HepG2 (cell line): ENCODE results near the gene DEDD2. TPM values are rescaled to one million over a fixed set of nuclear protein-coding genes. Genes with fewer than 3 reads are reported as not detected.

Experiments
- ASH2L ChIP-seq: fragments of 300-600, 200-600 bp; sonication (generic); IDR thresholded peaks from 2 replicates; pipeline ENCODE4 v1.7.0; 2017; ENCODE audit warnings: low read depth, mild to moderate bottlenecking, moderate library complexity, mixed read lengths, low read length; ENCODE audit not compliant: insufficient read length
- HCFC1 ChIP-seq: fragments of 150-350 bp; IDR thresholded peaks from 2 replicates; pipeline ENCODE4 v1.6.1; 2014; ENCODE audit warnings: low read depth, low read length
- KAT8 ChIP-seq: IDR thresholded peaks from 2 replicates; pipeline ENCODE4 v1.6.1; 2016; ENCODE audit warnings: missing genetic modification reagents, missing compliant biosample characterization
- NFYB ChIP-seq: sonication (generic); formaldehyde crosslinking; IDR thresholded peaks from 2 replicates; pipeline ENCODE4 v1.4.0; 2020; ENCODE audit warnings: missing genetic modification reagents
- NR2C2 ChIP-seq: sonication (generic); formaldehyde crosslinking; IDR thresholded peaks from 2 replicates; pipeline ENCODE4 v1.4.0; 2020; ENCODE audit warnings: missing genetic modification reagents, mild to moderate bottlenecking, moderate library complexity, borderline replicate concordance
- POLR2A ChIP-seq, 2 experiments: IDR thresholded peaks; 2 replicates each; pipeline ENCODE4 v1.6.1; 2011; ENCODE audit warnings: low read depth in 2 of 2, low read length in 2 of 2, mild to moderate bottlenecking in 1 of 2, moderate library complexity in 1 of 2; ENCODE audit not compliant: insufficient read depth in 1 of 2
- RXRB ChIP-seq: IDR thresholded peaks from 2 replicates; pipeline ENCODE4 v1.6.1; 2016; ENCODE audit warnings: borderline replicate concordance, missing genetic modification reagents, missing compliant biosample characterization
- SAP130 ChIP-seq: IDR thresholded peaks from 2 replicates; pipeline ENCODE4 v1.6.1; 2016; ENCODE audit warnings: low read depth
- TBL1XR1 ChIP-seq: fragments of 150-350 bp; IDR thresholded peaks from 2 replicates; pipeline ENCODE4 v1.6.1; 2014; ENCODE audit warnings: borderline replicate concordance, low read length; ENCODE audit not compliant: partially characterized antibody
- ZNF225 ChIP-seq: sonication (generic); formaldehyde crosslinking; IDR thresholded peaks from 2 replicates; pipeline ENCODE4 v1.4.0; 2020; ENCODE audit warnings: mild to moderate bottlenecking, missing genetic modification reagents
- ZNF557 ChIP-seq: sonication (generic); formaldehyde crosslinking; IDR thresholded peaks from 2 replicates; pipeline ENCODE4 v1.4.0; 2020; ENCODE audit warnings: missing genetic modification reagents
- ZNF772 ChIP-seq: sonication (generic); formaldehyde crosslinking; IDR thresholded peaks from 2 replicates; pipeline ENCODE4 v1.5.0; 2020; ENCODE audit warnings: mild to moderate bottlenecking, missing genetic modification reagents
- ZNF792 ChIP-seq: IDR thresholded peaks from 2 replicates; pipeline ENCODE4 v1.6.1; 2016
- polyA plus RNA-seq, 8 experiments: library from polyadenylated mRNA; depleted of rRNA in 3 of 8; stranded (reverse) in 7 of 8; unstranded in 1 of 8; fragments of >200 nt; fragmentation: Illumina TruSeq in 4 of 8; extraction: Trizol in 4 of 8; gene quantifications; 2 replicates each; pipeline versions ENCODE4 v1.2.1 to v1.2.3, GENCODE V29; 2011 to 2016; ENCODE audit warnings: low read depth in 4 of 8, missing spikeins in 1 of 8, mixed read lengths in 1 of 8; ENCODE audit not compliant: insufficient read depth in 1 of 8
- total RNA-seq, 5 experiments: library from RNA; depleted of rRNA; stranded (reverse); fragments of >200 nt; fragmentation: Illumina TruSeq; extraction: Trizol; gene quantifications; 2 replicates each; pipeline ENCODE4 v1.2.3, GENCODE V29; 2016; ENCODE audit warnings: low read depth in 1 of 5
- TF ChIP-seq, protein P1 (sequence below): sonication (generic); formaldehyde crosslinking; IDR thresholded peaks from 2 replicates; pipeline ENCODE4 v1.4.0; 2020; ENCODE audit warnings: missing genetic modification reagents, borderline replicate concordance
- TF ChIP-seq, protein P2 (sequence below): sonication (generic); formaldehyde crosslinking; IDR thresholded peaks from 2 replicates; pipeline ENCODE4 v1.4.0; 2020; ENCODE audit warnings: mild to moderate bottlenecking, missing genetic modification reagents
- TF ChIP-seq, protein P3 (sequence below): sonication (generic); formaldehyde crosslinking; IDR thresholded peaks from 2 replicates; pipeline ENCODE4 v1.4.0; 2020; ENCODE audit warnings: mild to moderate bottlenecking, missing genetic modification reagents
- TF ChIP-seq, protein P4 (sequence below): sonication (generic); formaldehyde crosslinking; IDR thresholded peaks from 2 replicates; pipeline ENCODE4 v1.4.0; 2020; ENCODE audit warnings: low read depth, missing genetic modification reagents
- TF ChIP-seq, protein P5 (sequence below): sonication (generic); formaldehyde crosslinking; IDR thresholded peaks from 2 replicates; pipeline ENCODE4 v1.4.0; 2020; ENCODE audit warnings: missing genetic modification reagents

DEDD2 gene
- total and polyA plus RNA-seq, 2 of the 13 experiments (the other 11 are each of a cell fraction or from before 2014, with no cell fraction given): 19.2 to 24.7 TPM

DNA sequence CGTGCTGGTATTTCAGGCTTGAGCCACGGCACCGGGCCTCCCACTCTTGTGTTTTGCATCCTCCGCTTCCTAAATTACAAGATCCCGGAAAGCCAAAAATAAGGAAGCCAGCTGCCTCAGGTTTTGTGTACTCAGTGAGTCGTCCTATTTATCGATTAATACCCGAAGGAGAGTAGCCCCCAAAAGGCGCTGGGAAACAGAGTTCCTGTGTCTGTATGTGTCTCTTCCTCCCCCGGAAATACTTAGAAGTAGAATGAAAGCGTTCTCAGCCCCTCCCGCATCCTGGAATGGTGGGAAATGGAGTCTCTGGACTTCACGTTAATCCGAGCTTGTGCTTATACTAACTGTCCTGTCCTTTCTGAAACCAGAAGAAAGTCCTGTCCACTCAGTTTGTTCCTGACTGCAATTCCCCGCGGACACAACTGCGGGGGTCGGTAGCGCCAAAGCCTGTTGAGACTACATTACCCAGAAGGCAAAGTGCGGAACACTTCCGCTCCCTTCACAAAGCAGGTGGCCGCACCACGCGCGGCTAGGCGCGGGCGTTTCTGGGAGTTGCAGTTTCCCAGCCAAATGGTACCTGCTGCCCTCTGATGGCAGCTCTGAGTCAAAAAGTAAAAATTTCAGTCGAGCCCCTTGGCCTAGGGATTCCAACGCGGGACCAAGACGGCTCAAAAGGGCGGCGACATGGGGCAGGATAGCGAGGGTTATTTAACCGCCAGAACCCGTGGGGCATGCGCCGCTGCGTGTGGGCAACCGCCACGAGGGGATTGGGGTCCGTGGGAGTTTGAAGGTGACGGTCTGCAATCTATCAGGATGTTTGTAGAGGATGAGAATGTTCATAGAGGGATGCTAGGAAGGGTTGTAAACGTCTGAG is 27.1 kb upstream of the DEDD2 start (continued):
- TF ChIP-seq HCFC1 (peak; percentile 97), ZNF557 (CRISPR knock-in tag) (no peak), POLR2A (IDR thresholded peaks at IDR 0.05; ENCODE audit: insufficient read depth in 1 of 2, low read depth in 2 of 2, low read length in 2 of 2) (peak in 1 of 2 experiments; percentile 33; a peak in 3 of 4 replicates), RXRB (CRISPR knock-in tag) (peak; percentile 29; the same call in 1 of the 2 replicates), ZNF792 (CRISPR knock-in tag) (peak; percentile 41; the same call in 1 of the 2 replicates), ZNF772 (CRISPR knock-in tag) (no peak), SAP130 (CRISPR knock-in tag) (peak; percentile 86), TBL1XR1 (peak; percentile 83), KAT8 (peak; percentile 76), ZNF225 (CRISPR knock-in tag) (peak; percentile 54; the same call in 1 of the 2 replicates), NR2C2 (CRISPR knock-in tag) (peak; percentile 98), ASH2L (peak; percentile 28), NFYB (CRISPR knock-in tag) (peak; percentile 55)
- TF ChIP-seq, protein P1, sequence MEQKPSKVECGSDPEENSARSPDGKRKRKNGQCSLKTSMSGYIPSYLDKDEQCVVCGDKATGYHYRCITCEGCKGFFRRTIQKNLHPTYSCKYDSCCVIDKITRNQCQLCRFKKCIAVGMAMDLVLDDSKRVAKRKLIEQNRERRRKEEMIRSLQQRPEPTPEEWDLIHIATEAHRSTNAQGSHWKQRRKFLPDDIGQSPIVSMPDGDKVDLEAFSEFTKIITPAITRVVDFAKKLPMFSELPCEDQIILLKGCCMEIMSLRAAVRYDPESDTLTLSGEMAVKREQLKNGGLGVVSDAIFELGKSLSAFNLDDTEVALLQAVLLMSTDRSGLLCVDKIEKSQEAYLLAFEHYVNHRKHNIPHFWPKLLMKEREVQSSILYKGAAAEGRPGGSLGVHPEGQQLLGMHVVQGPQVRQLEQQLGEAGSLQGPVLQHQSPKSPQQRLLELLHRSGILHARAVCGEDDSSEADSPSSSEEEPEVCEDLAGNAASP: peak; percentile 67
- TF ChIP-seq, protein P2, sequence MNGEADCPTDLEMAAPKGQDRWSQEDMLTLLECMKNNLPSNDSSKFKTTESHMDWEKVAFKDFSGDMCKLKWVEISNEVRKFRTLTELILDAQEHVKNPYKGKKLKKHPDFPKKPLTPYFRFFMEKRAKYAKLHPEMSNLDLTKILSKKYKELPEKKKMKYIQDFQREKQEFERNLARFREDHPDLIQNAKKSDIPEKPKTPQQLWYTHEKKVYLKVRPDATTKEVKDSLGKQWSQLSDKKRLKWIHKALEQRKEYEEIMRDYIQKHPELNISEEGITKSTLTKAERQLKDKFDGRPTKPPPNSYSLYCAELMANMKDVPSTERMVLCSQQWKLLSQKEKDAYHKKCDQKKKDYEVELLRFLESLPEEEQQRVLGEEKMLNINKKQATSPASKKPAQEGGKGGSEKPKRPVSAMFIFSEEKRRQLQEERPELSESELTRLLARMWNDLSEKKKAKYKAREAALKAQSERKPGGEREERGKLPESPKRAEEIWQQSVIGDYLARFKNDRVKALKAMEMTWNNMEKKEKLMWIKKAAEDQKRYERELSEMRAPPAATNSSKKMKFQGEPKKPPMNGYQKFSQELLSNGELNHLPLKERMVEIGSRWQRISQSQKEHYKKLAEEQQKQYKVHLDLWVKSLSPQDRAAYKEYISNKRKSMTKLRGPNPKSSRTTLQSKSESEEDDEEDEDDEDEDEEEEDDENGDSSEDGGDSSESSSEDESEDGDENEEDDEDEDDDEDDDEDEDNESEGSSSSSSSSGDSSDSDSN (CRISPR knock-in tag): peak; percentile 19; the same call in 1 of the 2 replicates
- TF ChIP-seq, protein P3, sequence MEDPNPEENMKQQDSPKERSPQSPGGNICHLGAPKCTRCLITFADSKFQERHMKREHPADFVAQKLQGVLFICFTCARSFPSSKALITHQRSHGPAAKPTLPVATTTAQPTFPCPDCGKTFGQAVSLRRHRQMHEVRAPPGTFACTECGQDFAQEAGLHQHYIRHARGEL (CRISPR knock-in tag): no peak
- TF ChIP-seq, protein P4, sequence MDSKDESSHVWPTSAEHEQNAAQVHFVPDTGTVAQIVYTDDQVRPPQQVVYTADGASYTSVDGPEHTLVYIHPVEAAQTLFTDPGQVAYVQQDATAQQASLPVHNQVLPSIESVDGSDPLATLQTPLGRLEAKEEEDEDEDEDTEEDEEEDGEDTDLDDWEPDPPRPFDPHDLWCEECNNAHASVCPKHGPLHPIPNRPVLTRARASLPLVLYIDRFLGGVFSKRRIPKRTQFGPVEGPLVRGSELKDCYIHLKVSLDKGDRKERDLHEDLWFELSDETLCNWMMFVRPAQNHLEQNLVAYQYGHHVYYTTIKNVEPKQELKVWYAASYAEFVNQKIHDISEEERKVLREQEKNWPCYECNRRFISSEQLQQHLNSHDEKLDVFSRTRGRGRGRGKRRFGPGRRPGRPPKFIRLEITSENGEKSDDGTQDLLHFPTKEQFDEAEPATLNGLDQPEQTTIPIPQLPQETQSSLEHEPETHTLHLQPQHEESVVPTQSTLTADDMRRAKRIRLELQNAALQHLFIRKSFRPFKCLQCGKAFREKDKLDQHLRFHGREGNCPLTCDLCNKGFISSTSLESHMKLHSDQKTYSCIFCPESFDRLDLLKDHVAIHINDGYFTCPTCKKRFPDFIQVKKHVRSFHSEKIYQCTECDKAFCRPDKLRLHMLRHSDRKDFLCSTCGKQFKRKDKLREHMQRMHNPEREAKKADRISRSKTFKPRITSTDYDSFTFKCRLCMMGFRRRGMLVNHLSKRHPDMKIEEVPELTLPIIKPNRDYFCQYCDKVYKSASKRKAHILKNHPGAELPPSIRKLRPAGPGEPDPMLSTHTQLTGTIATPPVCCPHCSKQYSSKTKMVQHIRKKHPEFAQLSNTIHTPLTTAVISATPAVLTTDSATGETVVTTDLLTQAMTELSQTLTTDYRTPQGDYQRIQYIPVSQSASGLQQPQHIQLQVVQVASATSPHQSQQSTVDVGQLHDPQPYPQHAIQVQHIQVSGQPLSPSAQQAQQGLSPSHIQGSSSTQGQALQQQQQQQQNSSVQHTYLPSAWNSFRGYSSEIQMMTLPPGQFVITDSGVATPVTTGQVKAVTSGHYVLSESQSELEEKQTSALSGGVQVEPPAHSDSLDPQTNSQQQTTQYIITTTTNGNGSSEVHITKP: peak; percentile 33; the same call in 1 of the 2 replicates
- TF ChIP-seq, protein P5, sequence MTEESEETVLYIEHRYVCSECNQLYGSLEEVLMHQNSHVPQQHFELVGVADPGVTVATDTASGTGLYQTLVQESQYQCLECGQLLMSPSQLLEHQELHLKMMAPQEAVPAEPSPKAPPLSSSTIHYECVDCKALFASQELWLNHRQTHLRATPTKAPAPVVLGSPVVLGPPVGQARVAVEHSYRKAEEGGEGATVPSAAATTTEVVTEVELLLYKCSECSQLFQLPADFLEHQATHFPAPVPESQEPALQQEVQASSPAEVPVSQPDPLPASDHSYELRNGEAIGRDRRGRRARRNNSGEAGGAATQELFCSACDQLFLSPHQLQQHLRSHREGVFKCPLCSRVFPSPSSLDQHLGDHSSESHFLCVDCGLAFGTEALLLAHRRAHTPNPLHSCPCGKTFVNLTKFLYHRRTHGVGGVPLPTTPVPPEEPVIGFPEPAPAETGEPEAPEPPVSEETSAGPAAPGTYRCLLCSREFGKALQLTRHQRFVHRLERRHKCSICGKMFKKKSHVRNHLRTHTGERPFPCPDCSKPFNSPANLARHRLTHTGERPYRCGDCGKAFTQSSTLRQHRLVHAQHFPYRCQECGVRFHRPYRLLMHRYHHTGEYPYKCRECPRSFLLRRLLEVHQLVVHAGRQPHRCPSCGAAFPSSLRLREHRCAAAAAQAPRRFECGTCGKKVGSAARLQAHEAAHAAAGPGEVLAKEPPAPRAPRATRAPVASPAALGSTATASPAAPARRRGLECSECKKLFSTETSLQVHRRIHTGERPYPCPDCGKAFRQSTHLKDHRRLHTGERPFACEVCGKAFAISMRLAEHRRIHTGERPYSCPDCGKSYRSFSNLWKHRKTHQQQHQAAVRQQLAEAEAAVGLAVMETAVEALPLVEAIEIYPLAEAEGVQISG (CRISPR knock-in tag): peak; percentile 96
